Activated CD8-positive, alpha-beta T cell treated with anti-CD3 and anti-CD28 coated beads, Interleukin-2, amount 10 ng/mL, durations not matched to agents 7 days and 5 days (primary cell): ENCODE measurements around the gene CST9L. TPM values are rescaled to one million over a fixed set of nuclear protein-coding genes. Genes with fewer than 3 reads are reported as not detected.

Experiments
- ATAC-seq: fragments of 150-1000 bp; cut with Tn5 transposase; one replicate; pipeline ENCODE4 v1.10.0; 2021; ENCODE audit warnings: moderate library complexity
- CTCF ChIA-PET: fragments of 350-600 bp; sonication (Branson Sonifier 250); formaldehyde crosslinking; loops from one replicate; lab custom pipeline; 2021; ENCODE audit warnings: antibody characterized with exemption; lab: Charles Lee
- POLR2A ChIA-PET: fragments of 350-600 bp; sonication (Branson Sonifier 250); formaldehyde crosslinking; loops from one replicate; lab custom pipeline; 2021; ENCODE audit warnings: antibody characterized with exemption; lab: Charles Lee
- DNase-seq: peaks from one replicate; pipeline ENCODE4 v3.0.0-alpha.2; 2020
- H3K27ac Mint-ChIP-seq: one replicate; pipeline ENCODE4 v1.8.0; 2021; ENCODE audit warnings: mild to moderate bottlenecking, mixed read lengths
- H3K27me3 Mint-ChIP-seq: one replicate; pipeline ENCODE4 v1.8.0; 2021; ENCODE audit warnings: low read depth, mixed read lengths
- H3K36me3 Mint-ChIP-seq: one replicate; pipeline ENCODE4 v1.8.0; 2021; ENCODE audit warnings: low read depth, mixed read lengths
- H3K4me1 Mint-ChIP-seq: one replicate; pipeline ENCODE4 v1.8.0; 2021; ENCODE audit warnings: low read depth, mixed read lengths
- H3K4me3 Mint-ChIP-seq: one replicate; pipeline ENCODE4 v1.8.0; 2021; ENCODE audit warnings: mild to moderate bottlenecking, mixed read lengths
- H3K9me3 Mint-ChIP-seq: one replicate; pipeline ENCODE4 v1.8.0; 2022; ENCODE audit warnings: mixed read lengths; ENCODE audit not compliant: insufficient read depth
- total RNA-seq, 2 experiments: library from RNA; stranded (reverse); gene quantifications; one replicate each; pipeline ENCODE4 v1.2.3, GENCODE V29; 2021

Gene CST9L, protein sequence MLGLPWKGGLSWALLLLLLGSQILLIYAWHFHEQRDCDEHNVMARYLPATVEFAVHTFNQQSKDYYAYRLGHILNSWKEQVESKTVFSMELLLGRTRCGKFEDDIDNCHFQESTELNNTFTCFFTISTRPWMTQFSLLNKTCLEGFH
- total RNA-seq, result not detected

- ChIA-PET CTCF (no interaction called here), POLR2A (no interaction called here)
- no peak within 1 kb of the TSS for H3K4me3 Mint-ChIP-seq
- H3K4me1 Mint-ChIP-seq, result no peaks in the 10 kb centered on the region
- no peak for ATAC-seq
- H3K27ac Mint-ChIP-seq, result no peak within 1 kb of the TSS
- no peaks in the 10 kb centered on the region for H3K36me3 Mint-ChIP-seq
- H3K27me3 Mint-ChIP-seq, result peaks cover 2% of the 10 kb centered on the region
- no peak for DNase-seq
- no peaks in the 10 kb centered on the region for H3K9me3 Mint-ChIP-seq
Measured at GRCh38 chr20:23568320-23568970, at the start of gene CST9L. TSS of gene CST9L (minus strand) at chr20:23568484. CDS start at chr20:23568450, 34 bp downstream.

DNA sequence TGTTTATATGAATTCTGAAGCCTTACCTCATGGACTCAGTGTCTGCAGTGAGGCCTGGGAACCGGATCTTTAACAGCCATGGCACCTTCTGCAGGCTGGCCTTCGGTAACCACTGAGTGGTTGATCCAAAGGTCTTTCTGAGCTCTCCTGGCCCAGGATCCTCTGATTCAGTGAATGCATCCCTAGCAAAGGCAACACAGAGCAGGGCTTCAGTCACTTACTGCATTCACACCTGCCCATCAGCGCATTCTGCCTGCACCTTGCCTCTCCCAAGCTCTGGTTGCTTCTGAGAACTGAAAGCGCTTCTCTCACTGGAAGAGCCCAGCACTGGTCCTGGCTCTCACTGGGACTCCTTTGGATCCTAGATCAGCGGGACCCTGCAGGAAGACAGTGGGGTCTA lies 45.9 kb upstream of the CST9L start:
- H3K36me3 Mint-ChIP-seq, result no peaks in the 10 kb centered on the region
- H3K27ac Mint-ChIP-seq, result no peak overlapping the region
- CTCF ChIA-PET, result interaction anchor here (1.3 to 2.7 kb wide), 2 partner anchors 11 to 172 kb away, joined by 3 to 8 read pairs; no protein-coding TSS in a partner anchor
- no peak for ATAC-seq
- no peak overlapping the region for H3K4me3 Mint-ChIP-seq
- POLR2A ChIA-PET, result no interaction called here
- H3K4me1 Mint-ChIP-seq, result no peaks in the 10 kb centered on the region
- no peak for DNase-seq
- H3K9me3 Mint-ChIP-seq, result no peaks in the 10 kb centered on the region
- peaks cover 22% of the 10 kb centered on the region for H3K27me3 Mint-ChIP-seq

- no peak overlapping the region for H3K4me3 Mint-ChIP-seq
- no peak for ATAC-seq
- H3K27ac Mint-ChIP-seq, result no peak overlapping the region
- H3K27me3 Mint-ChIP-seq, result peaks cover 20% of the 10 kb centered on the region
- no peaks in the 10 kb centered on the region for H3K4me1 Mint-ChIP-seq
- ChIA-PET CTCF (interaction anchor here (1.3 to 2.7 kb wide), 2 partner anchors 10 to 172 kb away, joined by 3 to 8 read pairs; no protein-coding TSS in a partner anchor), POLR2A (no interaction called here)
- DNase-seq, result no peak
- H3K36me3 Mint-ChIP-seq, result no peaks in the 10 kb centered on the region
- no peaks in the 10 kb centered on the region for H3K9me3 Mint-ChIP-seq
Measured at GRCh38 chr20:23613676-23614075, 45.4 kb upstream of the CST9L start.

DNA sequence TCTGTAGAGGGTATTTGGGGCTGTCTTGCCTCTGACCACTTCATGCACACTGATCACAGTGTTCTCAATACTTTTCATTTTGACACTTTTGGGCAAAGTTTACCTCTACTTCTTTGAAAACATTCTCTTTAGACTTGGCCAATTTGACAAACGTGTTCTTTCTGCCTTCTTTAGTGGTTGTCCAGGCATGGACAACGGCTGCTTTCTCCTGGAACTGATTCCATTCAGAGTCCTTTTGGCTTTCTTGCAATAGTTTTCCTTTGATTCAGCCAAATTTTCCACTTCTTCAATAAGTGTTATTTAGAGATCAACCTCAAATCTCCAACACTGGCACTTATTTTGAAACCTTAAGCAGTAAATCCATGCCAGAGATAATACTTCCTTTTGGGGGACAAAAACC lies 44.1 kb upstream of the CST9L start:
- DNase-seq, result no peak
- no peaks in the 10 kb centered on the region for H3K9me3 Mint-ChIP-seq
- no peak overlapping the region for H3K4me3 Mint-ChIP-seq
- CTCF ChIA-PET, result interaction anchor here (2.7 kb wide), 1 partner anchor 171 kb away, joined by 8 read pairs; no protein-coding TSS in a partner anchor
- H3K36me3 Mint-ChIP-seq, result no peaks in the 10 kb centered on the region
- H3K4me1 Mint-ChIP-seq, result no peaks in the 10 kb centered on the region
- POLR2A ChIA-PET, result no interaction called here
- ATAC-seq, result no peak
- peaks cover 13% of the 10 kb centered on the region for H3K27me3 Mint-ChIP-seq
- H3K27ac Mint-ChIP-seq, result no peak overlapping the region

GRCh38 chr20:23609486-23610109 lies 41.3 kb upstream of the CST9L start:
- ATAC-seq, result no peak
- POLR2A ChIA-PET, result no interaction called here
- peaks cover 6% of the 10 kb centered on the region for H3K4me1 Mint-ChIP-seq

DNA sequence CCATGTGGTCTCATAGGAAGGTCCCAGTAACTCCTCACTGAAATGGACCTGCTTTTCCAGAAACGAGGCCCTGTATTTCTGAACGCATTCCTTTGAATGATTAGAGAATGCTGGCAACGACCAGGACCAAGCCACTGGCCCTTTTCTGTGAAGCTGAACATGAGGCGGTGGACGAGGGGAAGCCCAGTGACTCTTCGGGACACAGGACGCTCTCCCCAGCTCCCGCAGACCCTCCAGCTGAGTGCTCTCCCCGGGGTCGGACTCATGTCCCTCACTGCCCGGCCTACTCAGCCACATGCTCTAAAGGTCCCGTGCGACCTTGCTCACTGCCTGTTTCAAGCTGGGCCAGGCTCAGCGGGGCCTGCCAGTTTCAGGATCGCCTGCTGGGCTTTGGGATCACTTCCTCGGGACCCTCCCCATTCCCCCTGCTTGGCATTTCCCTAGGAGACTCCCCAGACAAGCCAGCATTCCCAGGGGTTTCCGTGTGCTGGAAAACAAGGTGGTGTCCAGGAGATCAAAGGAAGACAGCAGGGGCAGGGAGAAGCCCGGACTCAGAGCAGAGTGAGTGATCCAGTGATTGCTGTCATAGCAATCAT lies 40.1 kb upstream of the CST9L start:
- ATAC-seq (no peak), DNase-seq (no peak)
- Mint-ChIP-seq H3K4me3 (no peak overlapping the region), H3K4me1 (peaks cover 6% of the 10 kb centered on the region), H3K27me3 (peaks cover 5% of the 10 kb centered on the region), H3K27ac (no peak overlapping the region), H3K36me3 (no peaks in the 10 kb centered on the region), H3K9me3 (no peaks in the 10 kb centered on the region)
- POLR2A ChIA-PET, result no interaction called here
- CTCF ChIA-PET, result interaction anchor here (6.3 kb wide), 1 partner anchor 167 kb away, joined by 56 read pairs; the partner anchor contains the start of gene CSTL1

More at GRCh38 chr20:23609486-23610109, 41.3 kb upstream of the CST9L start:
- peaks cover 2% of the 10 kb centered on the region for H3K27me3 Mint-ChIP-seq
- H3K9me3 Mint-ChIP-seq, result no peaks in the 10 kb centered on the region
- H3K27ac Mint-ChIP-seq, result no peak overlapping the region
- no peaks in the 10 kb centered on the region for H3K36me3 Mint-ChIP-seq
- no peak for DNase-seq
- H3K4me3 Mint-ChIP-seq, result no peak overlapping the region
- CTCF ChIA-PET, result interaction anchor here (6.3 kb wide), 1 partner anchor 168 kb away, joined by 56 read pairs; the partner anchor contains the start of gene CSTL1

GRCh38 chr20:23607497-23608245 lies 39.4 kb upstream of the CST9L start:
- H3K36me3 Mint-ChIP-seq, result no peaks in the 10 kb centered on the region
- H3K4me3 Mint-ChIP-seq, result no peak overlapping the region
- peaks cover 5% of the 10 kb centered on the region for H3K27me3 Mint-ChIP-seq
- H3K4me1 Mint-ChIP-seq, result peaks cover 6% of the 10 kb centered on the region
- ATAC-seq (no peak), DNase-seq (no peak)
- no peak overlapping the region for H3K27ac Mint-ChIP-seq
- ChIA-PET POLR2A (no interaction called here), CTCF (interaction anchor here (1.1 to 6.3 kb wide), 7 partner anchors 12 to 257 kb away, joined by 4 to 56 read pairs (median 5); partner anchors contain the start of genes CSTL1 and NXT1)
- no peaks in the 10 kb centered on the region for H3K9me3 Mint-ChIP-seq

DNA sequence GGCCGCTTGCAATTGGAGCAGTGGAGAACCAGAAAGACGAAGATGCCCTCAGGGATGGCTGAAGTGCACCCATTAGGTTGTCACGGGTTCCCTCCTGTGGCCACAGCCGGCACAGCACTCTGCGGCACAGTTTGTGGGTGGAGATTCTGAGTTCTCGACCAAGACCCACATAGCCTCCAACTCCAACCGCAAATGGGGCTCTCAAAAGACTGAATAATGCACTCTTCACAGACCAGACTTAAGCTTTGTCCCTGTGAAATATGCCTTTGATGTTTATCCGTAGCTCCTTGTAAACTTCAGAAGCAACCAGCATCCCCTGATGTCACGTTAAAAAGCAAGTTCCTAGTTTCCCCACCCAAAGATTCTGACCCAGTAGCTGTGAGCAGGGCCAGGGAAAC lies 38.4 kb upstream of the CST9L start:
- Mint-ChIP-seq H3K27ac (no peak overlapping the region), H3K9me3 (no peaks in the 10 kb centered on the region), H3K27me3 (peaks cover 5% of the 10 kb centered on the region), H3K4me1 (peaks cover 6% of the 10 kb centered on the region), H3K4me3 (no peak overlapping the region), H3K36me3 (no peaks in the 10 kb centered on the region)
- ATAC-seq, result peak; percentile 95
- peak; percentile 81 for DNase-seq
- CTCF ChIA-PET, result interaction anchor here (1.0 to 6.3 kb wide), 8 partner anchors 9 to 256 kb away, joined by 3 to 56 read pairs (median 5); partner anchors contain the start of genes CSTL1 and NXT1
- POLR2A ChIA-PET, result no interaction called here

DNA sequence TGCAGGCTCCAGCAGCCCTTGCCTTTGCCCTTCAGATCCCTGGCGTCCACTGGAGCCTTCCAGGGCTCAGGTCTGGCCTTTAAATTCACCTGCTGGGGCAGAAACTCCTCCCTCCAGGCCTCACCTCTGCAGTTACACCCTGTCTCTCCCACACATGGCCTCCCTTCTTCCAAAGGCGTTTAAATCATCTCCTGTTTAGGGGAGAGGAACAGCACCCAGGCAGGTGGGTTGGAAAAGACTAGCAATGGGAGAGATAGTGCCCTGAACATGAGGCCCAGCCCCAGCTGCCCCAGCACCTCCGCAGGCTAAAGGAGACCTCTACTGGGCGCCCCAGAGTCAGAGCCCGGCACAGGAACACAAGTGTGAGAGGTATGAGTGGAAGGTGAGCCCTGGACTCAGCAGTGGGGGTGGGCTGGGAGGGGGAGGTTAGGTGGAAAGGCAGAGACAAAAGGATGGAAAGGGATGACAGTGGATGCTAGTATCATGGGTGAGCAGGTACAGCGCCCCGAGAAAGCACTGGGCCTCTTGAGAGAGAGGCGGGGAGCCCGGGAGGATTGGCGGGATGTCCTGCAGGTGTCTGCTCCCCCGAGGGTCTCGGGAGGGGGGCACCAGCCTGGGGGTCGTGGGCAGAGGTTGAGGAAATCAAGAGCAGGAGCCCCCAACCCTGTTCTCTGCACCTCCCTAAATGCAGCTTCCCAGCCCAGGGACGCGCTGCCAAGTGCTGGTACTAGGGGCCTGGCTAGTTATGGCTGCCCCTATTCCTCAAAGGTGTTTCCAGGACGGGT lies 37.8 kb upstream of the CST9L start, which contains the start of gene CST9:
TSS of gene CST9 (minus strand) at position 51 of the 785 bp plus-strand sequence. CDS start 53 bp downstream, outside the sequence.
- Mint-ChIP-seq H3K4me3 (no peak within 1 kb of the TSS), H3K27ac (no peak within 1 kb of the TSS), H3K36me3 (no peaks in the 10 kb centered on the region), H3K9me3 (no peaks in the 10 kb centered on the region), H3K4me1 (peaks cover 6% of the 10 kb centered on the region), H3K27me3 (peaks cover 3% of the 10 kb centered on the region)
- POLR2A ChIA-PET, result no interaction called here
- ATAC-seq (no peak), DNase-seq (no peak)
- CTCF ChIA-PET, result interaction anchor here (1.0 to 6.3 kb wide), 8 partner anchors 9 to 256 kb away, joined by 3 to 56 read pairs (median 5); partner anchors contain the start of genes CSTL1 and NXT1

GRCh38 chr20:23604306-23604705 lies 36.0 kb upstream of the CST9L start:
- H3K4me3 Mint-ChIP-seq, result no peak overlapping the region
- H3K27ac Mint-ChIP-seq, result no peak overlapping the region
- H3K9me3 Mint-ChIP-seq, result no peaks in the 10 kb centered on the region

More at GRCh38 chr20:23604306-23604705, 36.0 kb upstream of the CST9L start:
- CTCF ChIA-PET, result interaction anchor here (1.4 to 2.7 kb wide), 2 partner anchors 9 to 162 kb away, joined by 3 to 13 read pairs; no protein-coding TSS in a partner anchor
- no peak for ATAC-seq
- no peak for DNase-seq
- no peaks in the 10 kb centered on the region for H3K36me3 Mint-ChIP-seq
- H3K4me1 Mint-ChIP-seq, result peaks cover 6% of the 10 kb centered on the region
- POLR2A ChIA-PET, result no interaction called here
- peaks cover 3% of the 10 kb centered on the region for H3K27me3 Mint-ChIP-seq
